DND-41 (cell line): ENCODE measurements around the gene PCBP1.

Source experiments
- EZH2 ChIP-seq: IDR thresholded peaks from 3 replicates; pipeline ENCODE4 v1.6.1; 2012; ENCODE audit warnings: borderline replicate concordance, low read depth, mild to moderate bottlenecking, moderate library complexity, low read length, inconsistent platforms; ENCODE audit not compliant: severe bottlenecking
- TF ChIP-seq, protein P1 (sequence below): IDR thresholded peaks from 2 replicates; pipeline ENCODE4 v1.5.1; 2012; ENCODE audit warnings: borderline replicate concordance, low read length, moderate library complexity, mild to moderate bottlenecking; ENCODE audit not compliant: poor library complexity, severe bottlenecking; ENCODE audit errors: extremely low read depth

DNA sequence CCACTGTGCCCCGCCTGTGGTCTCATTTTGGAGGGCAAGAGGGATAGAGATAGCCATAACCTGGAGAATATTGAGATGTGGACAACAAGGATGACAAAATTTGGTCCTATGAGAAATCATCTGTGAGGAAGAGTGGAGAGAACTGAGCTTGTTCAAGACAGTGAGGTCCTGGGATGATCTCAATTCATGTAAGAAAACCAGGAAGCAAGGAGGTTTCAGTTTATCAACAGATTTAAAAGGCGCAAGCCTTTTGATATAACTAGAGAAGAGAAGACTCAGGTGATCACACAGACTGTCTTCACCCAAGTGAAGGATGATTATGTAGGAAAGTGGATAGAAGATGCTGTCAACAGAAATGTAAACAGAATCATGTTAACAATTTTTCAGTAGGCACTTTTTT lies 39.1 kb downstream of the PCBP1 start:
- TF ChIP-seq, protein P1, sequence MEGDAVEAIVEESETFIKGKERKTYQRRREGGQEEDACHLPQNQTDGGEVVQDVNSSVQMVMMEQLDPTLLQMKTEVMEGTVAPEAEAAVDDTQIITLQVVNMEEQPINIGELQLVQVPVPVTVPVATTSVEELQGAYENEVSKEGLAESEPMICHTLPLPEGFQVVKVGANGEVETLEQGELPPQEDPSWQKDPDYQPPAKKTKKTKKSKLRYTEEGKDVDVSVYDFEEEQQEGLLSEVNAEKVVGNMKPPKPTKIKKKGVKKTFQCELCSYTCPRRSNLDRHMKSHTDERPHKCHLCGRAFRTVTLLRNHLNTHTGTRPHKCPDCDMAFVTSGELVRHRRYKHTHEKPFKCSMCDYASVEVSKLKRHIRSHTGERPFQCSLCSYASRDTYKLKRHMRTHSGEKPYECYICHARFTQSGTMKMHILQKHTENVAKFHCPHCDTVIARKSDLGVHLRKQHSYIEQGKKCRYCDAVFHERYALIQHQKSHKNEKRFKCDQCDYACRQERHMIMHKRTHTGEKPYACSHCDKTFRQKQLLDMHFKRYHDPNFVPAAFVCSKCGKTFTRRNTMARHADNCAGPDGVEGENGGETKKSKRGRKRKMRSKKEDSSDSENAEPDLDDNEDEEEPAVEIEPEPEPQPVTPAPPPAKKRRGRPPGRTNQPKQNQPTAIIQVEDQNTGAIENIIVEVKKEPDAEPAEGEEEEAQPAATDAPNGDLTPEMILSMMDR = no peak
- TF ChIP-seq EZH2 = no peak
